ENCODE results near the gene CMKLR1. TPM values are rescaled to one million over a fixed set of nuclear protein-coding genes. Genes with fewer than 3 reads are reported as not detected.

Gene CMKLR1
- total RNA-seq, 1 experiment from 2014 or later, result 0.15 TPM

DNA sequence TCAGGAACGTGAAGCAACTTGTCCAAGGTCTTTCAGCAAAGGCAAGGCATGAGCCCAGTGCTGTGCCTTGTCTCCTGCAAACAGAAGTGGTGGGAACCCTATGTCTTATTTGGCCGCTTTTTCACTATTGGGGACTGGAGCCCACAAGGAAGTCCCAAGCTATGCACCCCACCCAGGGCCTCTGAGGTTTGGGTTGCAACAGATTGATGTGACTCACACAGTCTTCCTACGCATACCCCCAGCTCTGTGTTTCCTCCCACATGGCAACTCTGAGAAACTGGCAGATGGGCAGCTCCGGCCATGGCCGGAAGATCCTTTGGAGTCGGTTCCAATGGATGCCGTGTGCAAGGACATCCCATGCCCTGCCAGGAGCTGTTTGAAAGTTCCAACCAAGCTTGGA is 28.3 kb upstream of the CMKLR1 start:
- ChIA-PET POLR2A (no interaction called here), CTCF (no interaction called here), RAD21 (ENCODE audit: low non-redundant PET in 1 of 2, low total read pairs in 2 of 2, uncharacterized antibody in 2 of 2, unreplicated experiment in 2 of 2) (no interaction called here)
- no peak overlapping the region for H3K4me3 ChIP-seq (replicated peaks in 1 of 2; ENCODE audit: low read depth in 1 of 2, low read length in 2 of 2)
- intact Hi-C loops (cut with micrococcal nuclease), result no loop called here
- BruUV-seq (replicated peaks), result no TSS peak
- H3K36me3 ChIP-seq (ENCODE audit: control insufficient read depth in 1 of 2, insufficient read depth in 2 of 2, low read length in 2 of 2), result no peaks in the 10 kb centered on the region
- no peaks in the 10 kb centered on the region; a peak in 1 of 4 replicates for H3K9me3 ChIP-seq (ENCODE audit: control insufficient read depth in 1 of 2, insufficient read depth in 1 of 2, low read depth in 1 of 2, low read length in 2 of 2)
- H3K27me3 ChIP-seq (ENCODE audit: insufficient read depth, low read length), result peaks cover 44% of the 10 kb centered on the region
- H3K4me1 ChIP-seq (ENCODE audit: control insufficient read depth in 1 of 2, insufficient read depth in 2 of 2, low read length in 2 of 2), result no peaks in the 10 kb centered on the region
- TF ChIP-seq, protein P1, sequence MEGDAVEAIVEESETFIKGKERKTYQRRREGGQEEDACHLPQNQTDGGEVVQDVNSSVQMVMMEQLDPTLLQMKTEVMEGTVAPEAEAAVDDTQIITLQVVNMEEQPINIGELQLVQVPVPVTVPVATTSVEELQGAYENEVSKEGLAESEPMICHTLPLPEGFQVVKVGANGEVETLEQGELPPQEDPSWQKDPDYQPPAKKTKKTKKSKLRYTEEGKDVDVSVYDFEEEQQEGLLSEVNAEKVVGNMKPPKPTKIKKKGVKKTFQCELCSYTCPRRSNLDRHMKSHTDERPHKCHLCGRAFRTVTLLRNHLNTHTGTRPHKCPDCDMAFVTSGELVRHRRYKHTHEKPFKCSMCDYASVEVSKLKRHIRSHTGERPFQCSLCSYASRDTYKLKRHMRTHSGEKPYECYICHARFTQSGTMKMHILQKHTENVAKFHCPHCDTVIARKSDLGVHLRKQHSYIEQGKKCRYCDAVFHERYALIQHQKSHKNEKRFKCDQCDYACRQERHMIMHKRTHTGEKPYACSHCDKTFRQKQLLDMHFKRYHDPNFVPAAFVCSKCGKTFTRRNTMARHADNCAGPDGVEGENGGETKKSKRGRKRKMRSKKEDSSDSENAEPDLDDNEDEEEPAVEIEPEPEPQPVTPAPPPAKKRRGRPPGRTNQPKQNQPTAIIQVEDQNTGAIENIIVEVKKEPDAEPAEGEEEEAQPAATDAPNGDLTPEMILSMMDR (IDR thresholded peaks at IDR 0.05 in 2 of 3, conservative IDR thresholded peaks at IDR 0.05 in 1 of 3; ENCODE audit: borderline replicate concordance in 1 of 3, insufficient read depth in 1 of 3, low read depth in 2 of 3, low read length in 2 of 3), result no peak
- TF ChIP-seq SRF (IDR thresholded peaks at IDR 0.05; ENCODE audit: low read depth) (no peak), SIN3A (IDR thresholded peaks at IDR 0.05; ENCODE audit: low read depth) (no peak), SP1 (IDR thresholded peaks at IDR 0.05; ENCODE audit: low read depth) (no peak), POLR2AphosphoS5 (IDR thresholded peaks at IDR 0.05; ENCODE audit: low read depth, low read length) (no peak)
- TF ChIP-seq, protein P2, sequence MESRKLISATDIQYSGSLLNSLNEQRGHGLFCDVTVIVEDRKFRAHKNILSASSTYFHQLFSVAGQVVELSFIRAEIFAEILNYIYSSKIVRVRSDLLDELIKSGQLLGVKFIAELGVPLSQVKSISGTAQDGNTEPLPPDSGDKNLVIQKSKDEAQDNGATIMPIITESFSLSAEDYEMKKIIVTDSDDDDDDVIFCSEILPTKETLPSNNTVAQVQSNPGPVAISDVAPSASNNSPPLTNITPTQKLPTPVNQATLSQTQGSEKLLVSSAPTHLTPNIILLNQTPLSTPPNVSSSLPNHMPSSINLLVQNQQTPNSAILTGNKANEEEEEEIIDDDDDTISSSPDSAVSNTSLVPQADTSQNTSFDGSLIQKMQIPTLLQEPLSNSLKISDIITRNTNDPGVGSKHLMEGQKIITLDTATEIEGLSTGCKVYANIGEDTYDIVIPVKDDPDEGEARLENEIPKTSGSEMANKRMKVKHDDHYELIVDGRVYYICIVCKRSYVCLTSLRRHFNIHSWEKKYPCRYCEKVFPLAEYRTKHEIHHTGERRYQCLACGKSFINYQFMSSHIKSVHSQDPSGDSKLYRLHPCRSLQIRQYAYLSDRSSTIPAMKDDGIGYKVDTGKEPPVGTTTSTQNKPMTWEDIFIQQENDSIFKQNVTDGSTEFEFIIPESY (IDR thresholded peaks at IDR 0.05; ENCODE audit: extremely low read depth, insufficient replicate concordance, low read length), result no peak
- TF ChIP-seq, protein P3, sequence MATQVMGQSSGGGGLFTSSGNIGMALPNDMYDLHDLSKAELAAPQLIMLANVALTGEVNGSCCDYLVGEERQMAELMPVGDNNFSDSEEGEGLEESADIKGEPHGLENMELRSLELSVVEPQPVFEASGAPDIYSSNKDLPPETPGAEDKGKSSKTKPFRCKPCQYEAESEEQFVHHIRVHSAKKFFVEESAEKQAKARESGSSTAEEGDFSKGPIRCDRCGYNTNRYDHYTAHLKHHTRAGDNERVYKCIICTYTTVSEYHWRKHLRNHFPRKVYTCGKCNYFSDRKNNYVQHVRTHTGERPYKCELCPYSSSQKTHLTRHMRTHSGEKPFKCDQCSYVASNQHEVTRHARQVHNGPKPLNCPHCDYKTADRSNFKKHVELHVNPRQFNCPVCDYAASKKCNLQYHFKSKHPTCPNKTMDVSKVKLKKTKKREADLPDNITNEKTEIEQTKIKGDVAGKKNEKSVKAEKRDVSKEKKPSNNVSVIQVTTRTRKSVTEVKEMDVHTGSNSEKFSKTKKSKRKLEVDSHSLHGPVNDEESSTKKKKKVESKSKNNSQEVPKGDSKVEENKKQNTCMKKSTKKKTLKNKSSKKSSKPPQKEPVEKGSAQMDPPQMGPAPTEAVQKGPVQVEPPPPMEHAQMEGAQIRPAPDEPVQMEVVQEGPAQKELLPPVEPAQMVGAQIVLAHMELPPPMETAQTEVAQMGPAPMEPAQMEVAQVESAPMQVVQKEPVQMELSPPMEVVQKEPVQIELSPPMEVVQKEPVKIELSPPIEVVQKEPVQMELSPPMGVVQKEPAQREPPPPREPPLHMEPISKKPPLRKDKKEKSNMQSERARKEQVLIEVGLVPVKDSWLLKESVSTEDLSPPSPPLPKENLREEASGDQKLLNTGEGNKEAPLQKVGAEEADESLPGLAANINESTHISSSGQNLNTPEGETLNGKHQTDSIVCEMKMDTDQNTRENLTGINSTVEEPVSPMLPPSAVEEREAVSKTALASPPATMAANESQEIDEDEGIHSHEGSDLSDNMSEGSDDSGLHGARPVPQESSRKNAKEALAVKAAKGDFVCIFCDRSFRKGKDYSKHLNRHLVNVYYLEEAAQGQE (IDR thresholded peaks at IDR 0.05; ENCODE audit: low read depth), result no peak
- TF ChIP-seq, protein P4, sequence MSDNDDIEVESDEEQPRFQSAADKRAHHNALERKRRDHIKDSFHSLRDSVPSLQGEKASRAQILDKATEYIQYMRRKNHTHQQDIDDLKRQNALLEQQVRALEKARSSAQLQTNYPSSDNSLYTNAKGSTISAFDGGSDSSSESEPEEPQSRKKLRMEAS (IDR thresholded peaks at IDR 0.05), result no peak
- no peaks in the 10 kb centered on the region for H4K20me1 ChIP-seq (ENCODE audit: insufficient read depth)
- ATAC-seq (no peak), DNase-seq (ENCODE audit: low read depth, low spot score) (no peak)
- H3K9me2 ChIP-seq (ENCODE audit: insufficient read depth), result no peaks in the 10 kb centered on the region
- H3K9ac ChIP-seq (ENCODE audit: low read length), result no peak overlapping the region
- no peaks in the 10 kb centered on the region for H3K79me2 ChIP-seq (ENCODE audit: insufficient read depth, low read length)
- no peak overlapping the region for H2AFZ ChIP-seq (ENCODE audit: low read depth, low read length, poor library complexity, severe bottlenecking)
- H3K27ac ChIP-seq (ENCODE audit: low read depth, low read length), result no peak overlapping the region
- H3K4me2 ChIP-seq (ENCODE audit: low read length), result no peak overlapping the region
